Measurements from ENCODE around the gene MADCAM1.

- TF ChIP-seq CTCF (IDR thresholded peaks at IDR 0.05) (peak; percentile 63), EZH2 (IDR thresholded peaks at IDR 0.05) (no peak)
Measured at GRCh38 chr19:480016-480855, 16.1 kb upstream of the MADCAM1 start.

All from neural progenitor cell (in vitro differentiated cells).